ENCODE measurements around the gene MED17.

MED17 gene

DNA sequence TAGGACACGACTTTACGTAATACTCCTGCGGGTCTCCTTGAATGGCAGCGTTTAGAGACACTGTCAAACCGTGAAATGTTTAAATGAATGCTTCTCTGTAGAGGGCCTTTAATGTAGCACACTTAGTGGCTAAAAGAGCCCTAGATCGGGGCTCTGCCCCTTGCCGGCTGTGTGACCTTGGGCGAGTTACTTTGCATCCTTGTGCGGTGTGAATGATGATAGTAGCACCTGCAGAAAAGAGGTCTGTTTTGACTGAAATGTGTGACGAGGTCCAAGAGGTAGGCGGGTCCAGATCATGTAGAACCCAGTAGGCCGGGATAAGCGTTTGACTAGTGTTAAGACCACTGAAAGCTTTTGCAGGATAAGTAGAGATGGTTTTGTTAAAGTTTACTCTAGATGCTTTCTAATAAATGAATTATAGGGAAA, 866 bp downstream of the MED17 start:
- peak; percentile 4 for DNase-seq (ENCODE audit: low read depth)

DNA sequence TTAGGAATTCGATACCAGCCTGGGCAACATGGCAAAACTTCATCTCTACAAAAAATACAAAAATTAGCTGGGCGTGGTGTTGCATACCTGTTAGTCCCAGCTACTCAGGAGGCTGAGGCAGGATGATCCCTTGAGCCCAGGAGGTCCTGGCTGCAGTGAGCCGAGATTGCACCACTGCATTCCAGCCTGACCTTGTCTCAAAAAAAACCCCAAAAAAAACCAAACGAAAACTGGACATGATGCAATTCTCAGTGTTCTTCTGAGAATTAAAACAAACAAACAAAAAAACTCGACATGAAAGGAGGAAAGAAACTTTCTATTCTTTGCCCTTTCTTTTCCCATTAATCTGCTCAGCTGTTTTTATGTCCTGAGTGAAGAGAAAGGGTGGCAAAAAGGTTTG, 7.4 kb downstream of the MED17 start:
- TF ChIP-seq, protein P1, sequence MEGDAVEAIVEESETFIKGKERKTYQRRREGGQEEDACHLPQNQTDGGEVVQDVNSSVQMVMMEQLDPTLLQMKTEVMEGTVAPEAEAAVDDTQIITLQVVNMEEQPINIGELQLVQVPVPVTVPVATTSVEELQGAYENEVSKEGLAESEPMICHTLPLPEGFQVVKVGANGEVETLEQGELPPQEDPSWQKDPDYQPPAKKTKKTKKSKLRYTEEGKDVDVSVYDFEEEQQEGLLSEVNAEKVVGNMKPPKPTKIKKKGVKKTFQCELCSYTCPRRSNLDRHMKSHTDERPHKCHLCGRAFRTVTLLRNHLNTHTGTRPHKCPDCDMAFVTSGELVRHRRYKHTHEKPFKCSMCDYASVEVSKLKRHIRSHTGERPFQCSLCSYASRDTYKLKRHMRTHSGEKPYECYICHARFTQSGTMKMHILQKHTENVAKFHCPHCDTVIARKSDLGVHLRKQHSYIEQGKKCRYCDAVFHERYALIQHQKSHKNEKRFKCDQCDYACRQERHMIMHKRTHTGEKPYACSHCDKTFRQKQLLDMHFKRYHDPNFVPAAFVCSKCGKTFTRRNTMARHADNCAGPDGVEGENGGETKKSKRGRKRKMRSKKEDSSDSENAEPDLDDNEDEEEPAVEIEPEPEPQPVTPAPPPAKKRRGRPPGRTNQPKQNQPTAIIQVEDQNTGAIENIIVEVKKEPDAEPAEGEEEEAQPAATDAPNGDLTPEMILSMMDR (IDR thresholded peaks at IDR 0.05; ENCODE audit: low read length, missing control alignments), result no peak

More for the DNA sequence above, 866 bp downstream of the MED17 start:
- TF ChIP-seq, protein P1 (IDR thresholded peaks at IDR 0.05; ENCODE audit: low read length, missing control alignments), result no peak
- H3K4me3 ChIP-seq (replicated peaks; ENCODE audit: low read depth, low read length), result peak overlapping the region; percentile 93

DNA sequence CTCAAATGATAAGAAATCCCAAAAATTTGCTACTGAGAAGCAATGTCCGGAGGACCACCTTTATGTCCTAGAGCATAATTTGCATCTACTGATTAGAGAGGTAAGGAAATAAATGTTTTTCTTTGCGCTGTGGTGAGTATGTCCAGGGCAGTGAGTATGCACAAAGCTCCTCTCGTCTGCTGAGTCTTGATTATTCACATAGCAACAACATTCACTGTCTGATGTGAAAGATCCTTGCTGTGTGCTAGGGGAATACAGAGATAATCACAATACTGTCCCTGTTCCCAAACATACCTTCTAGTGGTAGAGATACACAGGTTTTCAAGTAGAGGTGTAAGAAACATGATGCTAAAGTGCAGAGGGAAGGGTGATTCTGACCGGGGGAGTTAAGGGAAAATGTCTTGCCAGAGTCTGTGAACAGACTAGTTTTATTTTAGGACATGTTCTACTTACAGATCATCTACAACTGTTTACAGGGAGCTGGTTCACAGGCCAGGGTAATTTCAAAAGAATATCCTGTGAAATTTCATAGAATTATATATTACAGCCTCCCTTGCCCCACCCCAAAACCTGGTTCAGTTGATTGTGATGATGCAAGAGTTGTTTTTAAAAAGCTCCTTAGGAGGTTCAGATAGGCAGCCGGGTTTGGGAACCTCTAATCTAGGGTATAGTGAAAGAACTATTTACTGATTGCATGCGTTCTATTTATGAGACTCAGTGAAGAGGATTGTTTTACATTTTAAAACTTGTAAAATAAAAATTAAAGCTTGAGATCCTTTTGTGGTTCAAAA, 12.6 kb downstream of the MED17 start:
- TF ChIP-seq, protein P1 (IDR thresholded peaks at IDR 0.05; ENCODE audit: low read length, missing control alignments), result no peak
- no peak for DNase-seq (ENCODE audit: low read depth)
- no peak overlapping the region for H3K4me3 ChIP-seq (replicated peaks; ENCODE audit: low read depth, low read length)

More for the DNA sequence above, 7.4 kb downstream of the MED17 start:
- DNase-seq (ENCODE audit: low read depth), result peak; percentile 7
- H3K4me3 ChIP-seq (replicated peaks; ENCODE audit: low read depth, low read length), result no peak overlapping the region

DNA sequence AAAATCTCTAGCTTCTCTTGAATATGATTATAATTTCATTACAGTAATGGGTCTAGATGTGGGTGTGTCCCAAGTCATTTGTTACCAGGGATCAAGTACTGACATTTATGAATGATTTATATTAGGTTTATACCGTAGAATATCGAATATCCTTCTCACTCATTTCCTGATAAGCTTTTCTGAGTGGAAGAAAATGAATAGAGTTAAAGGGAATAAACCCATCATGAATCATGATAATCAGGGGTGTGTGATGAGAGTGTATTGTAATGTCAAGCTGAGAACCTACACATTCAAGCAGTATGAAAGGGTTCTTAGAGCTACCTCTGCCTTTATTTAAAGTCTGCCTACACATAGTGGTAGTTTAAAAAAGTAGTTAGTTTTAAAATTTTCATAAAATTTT, 17.3 kb downstream of the MED17 start:
- no peak for DNase-seq (ENCODE audit: low read depth)
- no peak overlapping the region for H3K4me3 ChIP-seq (replicated peaks; ENCODE audit: low read depth, low read length)
- TF ChIP-seq, protein P1 (IDR thresholded peaks at IDR 0.05; ENCODE audit: low read length, missing control alignments), result no peak

DNA sequence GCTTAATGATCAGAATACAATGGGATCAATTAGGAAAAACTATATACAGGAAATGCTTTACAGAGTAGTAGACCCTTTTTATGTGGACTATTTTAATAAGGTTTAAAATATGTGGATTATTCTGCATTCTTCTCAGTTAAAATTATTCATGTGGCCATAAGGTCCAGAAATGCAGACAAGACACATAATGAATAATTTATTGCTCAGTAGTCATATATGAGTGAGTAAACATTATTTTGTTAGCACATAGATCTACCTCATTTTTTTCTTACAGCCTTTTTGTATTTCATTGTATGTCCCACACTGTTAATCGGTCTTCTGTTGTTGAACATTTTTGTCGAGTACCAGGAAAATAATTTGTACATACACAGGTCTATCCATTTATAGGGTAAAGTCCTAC, 20.8 kb downstream of the MED17 start:
- no peak for DNase-seq (ENCODE audit: low read depth)
- no peak overlapping the region for H3K4me3 ChIP-seq (replicated peaks; ENCODE audit: low read depth, low read length)
- TF ChIP-seq, protein P1 (IDR thresholded peaks at IDR 0.05; ENCODE audit: low read length, missing control alignments), result no peak

DNA sequence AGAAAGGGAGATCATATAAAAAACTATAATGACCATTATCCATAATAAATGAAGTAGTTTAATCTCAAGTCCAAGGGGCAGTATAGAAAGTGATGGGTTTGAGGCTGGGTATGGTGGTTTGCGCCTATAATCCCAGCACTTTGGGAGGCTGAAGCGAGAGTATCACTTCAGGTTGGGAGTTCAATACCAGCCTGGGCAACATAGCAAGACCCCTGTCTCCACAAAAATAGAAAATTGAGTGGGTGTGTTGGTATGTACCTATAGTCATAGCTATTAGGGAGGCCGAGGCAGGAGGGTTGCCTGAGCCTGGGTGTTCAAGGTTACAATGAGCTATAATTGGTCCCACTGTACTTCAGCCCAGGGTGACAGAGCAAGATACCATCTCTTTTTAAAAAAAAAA, 23.9 kb downstream of the MED17 start:
- no peak overlapping the region for H3K4me3 ChIP-seq (replicated peaks; ENCODE audit: low read depth, low read length)
- DNase-seq (ENCODE audit: low read depth), result no peak
- TF ChIP-seq, protein P1 (IDR thresholded peaks at IDR 0.05; ENCODE audit: low read length, missing control alignments), result no peak

DNA sequence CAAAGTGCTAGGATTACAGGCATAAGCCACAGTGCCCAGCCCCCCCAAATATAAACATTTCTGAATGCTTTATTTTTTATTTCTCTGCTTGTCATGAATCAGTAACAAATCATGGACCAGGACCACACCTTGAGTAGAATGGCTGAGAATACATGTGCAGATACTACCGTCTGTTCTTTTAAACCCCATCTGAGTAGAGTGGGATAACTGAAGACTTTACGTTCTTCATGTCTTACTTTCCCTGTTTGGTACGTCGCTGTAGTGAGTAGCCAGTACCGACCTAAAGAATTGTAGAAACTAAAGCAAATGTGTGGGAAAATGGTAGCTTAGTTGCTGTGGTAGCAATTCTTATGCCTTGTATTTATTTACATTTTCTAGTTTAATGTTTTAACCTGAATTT, 29.9 kb downstream of the MED17 start:
- DNase-seq (ENCODE audit: low read depth), result no peak
- H3K4me3 ChIP-seq (replicated peaks; ENCODE audit: low read depth, low read length), result no peak overlapping the region
- TF ChIP-seq, protein P1 (IDR thresholded peaks at IDR 0.05; ENCODE audit: low read length, missing control alignments), result no peak
